GM19023 (cell line): ENCODE data around the gene CPNE8.

Experiments
- ATAC-seq: cut with Tn5 transposase; IDR thresholded peaks from one replicate; pipeline ENCODE4 v1.9.1; 2021; ENCODE audit warnings: mild to moderate bottlenecking, moderate library complexity; ENCODE audit not compliant: unreplicated experiment

CPNE8 gene

DNA sequence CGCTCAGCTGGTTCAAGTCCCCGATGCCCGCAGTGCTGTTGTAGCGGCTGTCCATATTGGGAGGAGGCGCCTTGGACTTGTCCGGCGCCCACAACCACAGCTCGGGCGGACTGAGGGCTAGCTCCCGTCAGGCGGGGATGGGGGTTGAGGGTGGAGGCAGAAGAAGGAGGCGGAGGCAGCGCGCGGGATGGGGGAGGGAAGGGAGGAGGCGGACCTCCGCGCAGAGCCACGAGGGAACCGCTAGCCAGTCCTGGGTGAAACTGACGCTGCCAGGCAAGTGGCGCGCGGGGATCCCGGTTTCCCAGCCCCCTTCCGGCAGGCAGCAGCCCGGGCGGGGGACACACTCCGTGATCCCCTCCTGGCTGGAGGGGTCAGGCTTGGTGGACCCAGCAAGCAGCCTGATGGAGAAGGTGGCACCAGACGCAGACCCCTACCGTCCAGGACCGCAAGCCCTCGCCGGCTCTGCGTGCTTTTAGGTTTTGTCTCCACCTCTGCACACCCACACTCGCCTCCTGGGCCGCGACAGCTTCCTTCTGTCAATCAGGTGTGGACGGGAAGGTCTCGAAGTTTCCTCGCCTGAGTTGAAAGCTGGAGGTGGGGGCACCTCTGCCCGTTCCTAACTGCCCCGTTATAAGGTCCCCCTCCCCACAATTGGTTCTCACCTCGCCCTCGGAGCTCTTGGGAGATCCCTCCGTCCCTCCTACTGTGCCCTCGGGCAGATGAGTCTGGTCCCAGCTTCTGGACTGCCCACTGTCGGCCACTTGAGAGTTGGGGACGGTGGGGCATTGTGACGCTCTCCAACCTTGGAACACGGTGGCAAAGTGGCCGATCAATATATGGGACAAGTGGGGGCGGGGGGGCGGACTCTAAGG, at the start of gene CPNE8:
Gene CPNE8 (minus strand): TSS at position 112 of the 872 bp plus-strand sequence. CDS start 57 bp downstream, at position 55.
- peak; percentile 59 for ATAC-seq

DNA sequence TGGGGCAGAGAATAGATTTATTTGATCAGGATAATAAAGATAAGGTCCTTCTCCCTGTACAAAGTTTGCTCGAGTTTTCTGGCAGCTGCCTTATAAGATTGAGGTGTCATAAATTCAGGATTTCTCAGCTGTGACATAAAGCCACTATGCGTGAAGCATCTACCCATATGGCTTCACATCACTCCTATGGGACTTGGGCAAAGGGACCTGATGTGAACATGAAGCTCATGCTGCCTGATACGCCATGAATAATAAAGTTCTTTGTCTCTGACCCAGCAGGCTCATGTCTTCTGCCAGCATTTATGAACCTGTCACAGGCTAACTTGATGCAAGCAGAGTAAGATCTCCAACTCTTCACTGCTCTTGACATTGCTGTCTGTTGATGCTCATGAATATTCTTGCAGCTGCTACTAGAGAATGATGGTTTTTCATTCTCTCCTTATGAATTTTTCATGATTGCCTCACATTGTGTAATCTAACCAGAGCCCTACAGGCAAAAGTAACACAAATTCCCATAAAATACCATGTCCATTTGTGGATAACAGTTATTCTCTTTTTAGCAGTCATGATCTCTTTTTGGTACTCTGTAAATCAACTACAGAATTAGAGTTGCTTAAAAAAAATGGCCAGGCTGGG, 49.0 kb upstream of the CPNE8 start:
- ATAC-seq = no peak

DNA sequence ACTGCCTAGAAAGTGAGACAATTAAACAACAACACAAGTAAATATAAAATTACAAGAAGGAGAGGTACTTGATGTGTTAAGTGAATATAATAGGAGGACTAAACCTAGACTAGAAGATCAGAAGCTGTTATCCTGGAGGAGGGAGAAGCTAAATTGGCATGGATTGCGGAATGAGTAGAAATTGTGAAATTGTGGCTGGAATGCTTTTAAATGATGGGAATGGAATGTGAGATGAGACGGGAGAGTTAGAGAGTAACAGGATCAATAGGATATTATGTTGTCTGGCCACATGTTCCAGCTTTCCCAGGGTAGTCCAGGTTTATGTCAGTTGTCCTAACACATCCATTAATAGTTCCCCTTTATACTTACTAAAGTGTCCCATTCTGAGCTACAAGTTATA, 44.0 kb upstream of the CPNE8 start:
- no peak for ATAC-seq

DNA sequence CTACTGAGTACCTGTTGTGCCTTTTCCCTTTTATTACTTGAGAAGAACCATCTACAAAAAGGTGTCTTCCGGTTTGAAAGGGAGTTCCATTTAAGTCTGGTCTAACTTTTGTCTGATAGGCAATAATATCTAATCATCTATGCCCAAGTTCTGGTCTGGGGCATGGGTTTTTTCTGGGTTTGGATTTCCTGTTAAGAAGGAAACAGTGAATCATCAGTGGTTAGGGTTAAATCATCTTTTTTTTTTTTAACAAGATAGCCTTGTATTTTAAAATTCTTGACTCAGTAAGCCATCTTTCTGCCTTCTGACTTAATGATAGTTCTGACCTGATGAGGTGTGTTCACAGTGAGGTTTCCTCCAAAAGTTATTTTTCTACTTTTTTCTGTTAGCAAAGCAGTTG, 29.3 kb upstream of the CPNE8 start:
- ATAC-seq = no peak

DNA sequence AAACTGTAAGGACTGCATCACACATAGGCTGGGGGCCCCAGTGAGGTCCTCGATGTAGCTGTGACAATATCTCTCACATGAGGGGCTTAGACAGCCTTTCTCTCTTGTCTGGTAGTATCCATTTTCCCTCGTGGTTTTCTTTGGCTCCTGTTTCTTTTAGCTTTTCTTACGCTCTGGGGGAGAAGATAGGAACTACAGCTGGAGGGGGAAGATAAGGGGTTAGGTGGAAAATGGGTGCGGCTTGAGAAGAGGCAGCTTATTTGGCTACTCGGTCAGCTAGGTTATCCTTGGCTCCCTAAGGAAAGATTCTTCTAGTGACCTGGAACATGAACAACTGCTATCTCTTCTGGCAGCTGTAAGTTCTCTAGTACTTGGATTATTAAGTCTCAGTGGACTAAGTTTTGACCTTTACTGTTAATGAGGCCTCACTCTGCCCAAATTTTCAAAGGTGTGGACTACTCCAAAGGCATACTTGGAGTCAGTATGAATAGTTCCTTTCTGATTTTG, 28.7 kb upstream of the CPNE8 start:
- no peak for ATAC-seq

DNA sequence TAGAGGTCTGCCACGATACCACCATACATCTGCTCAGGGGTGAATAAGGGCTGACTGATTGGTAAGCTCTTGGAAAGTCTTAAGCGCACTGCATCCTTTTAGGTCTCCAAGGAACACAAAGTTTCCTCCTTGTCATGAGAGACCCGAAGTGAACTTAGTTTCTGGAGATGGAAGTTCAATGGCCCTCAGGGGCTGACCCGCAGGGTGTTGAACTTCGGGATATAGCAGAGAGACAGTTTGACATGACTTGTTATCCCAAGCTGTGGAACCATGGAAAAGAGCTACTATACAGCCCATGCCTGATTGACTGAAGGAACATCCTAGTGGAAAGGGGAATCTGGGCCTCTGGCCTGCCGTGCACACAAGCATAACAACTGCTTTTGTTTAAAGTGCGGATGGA, 26.9 kb upstream of the CPNE8 start:
- no peak for ATAC-seq

DNA sequence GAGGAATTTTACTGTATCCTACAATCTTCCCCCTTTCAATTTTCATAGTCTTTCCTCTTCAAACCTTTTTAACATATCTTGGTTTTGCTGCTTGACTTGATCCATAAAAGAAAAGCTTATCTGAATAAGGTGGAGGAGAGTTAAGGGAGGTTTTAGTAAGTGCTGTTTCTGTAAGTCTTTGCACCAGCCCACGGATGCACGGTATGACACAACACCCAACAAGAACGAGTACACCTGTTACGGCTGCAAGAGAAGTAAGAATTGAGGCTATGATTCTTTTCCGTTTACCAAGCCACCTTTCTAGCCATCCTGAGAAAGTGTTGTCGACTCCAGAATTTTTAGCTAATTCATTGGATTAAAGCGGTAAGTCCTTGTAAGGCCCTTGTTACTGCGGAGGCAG, 26.1 kb upstream of the CPNE8 start:
- no peak for ATAC-seq

DNA sequence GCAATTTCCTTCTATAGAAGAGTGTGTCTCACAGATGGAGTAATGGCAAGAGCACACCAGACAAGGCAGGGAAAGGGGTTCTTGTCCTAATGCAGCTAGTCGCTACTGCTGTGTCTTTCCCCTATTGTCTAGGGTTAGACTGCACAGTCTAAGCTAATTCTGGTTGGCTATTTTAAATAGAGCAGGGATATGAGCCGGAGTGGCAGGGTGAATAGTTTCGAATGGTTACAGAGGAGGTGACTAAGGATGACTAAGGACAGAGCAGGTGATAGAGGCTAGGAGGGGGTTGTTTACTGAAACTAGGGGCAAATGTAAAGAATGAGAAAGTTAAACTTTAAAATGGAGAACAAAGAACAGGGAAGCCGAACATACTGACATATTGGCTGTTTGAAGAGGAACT, 25.6 kb upstream of the CPNE8 start:
- no peak for ATAC-seq

DNA sequence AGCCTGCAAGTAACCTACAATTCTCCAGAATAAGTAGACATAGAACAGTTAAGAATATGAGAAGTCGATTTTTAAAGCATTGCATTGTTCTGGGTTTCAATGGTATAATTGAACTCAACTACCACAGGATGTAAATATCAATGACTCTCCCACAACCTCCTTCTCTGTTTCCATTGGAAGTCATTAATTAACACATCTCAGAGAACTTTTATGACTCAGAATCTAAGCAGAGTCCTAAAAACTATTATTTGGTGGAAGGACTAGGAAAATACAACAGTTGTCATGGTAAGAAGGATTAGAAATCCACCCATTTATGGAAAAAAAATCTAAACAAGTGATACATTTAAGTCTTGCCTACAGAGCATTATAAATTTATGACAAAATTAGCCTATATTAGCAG, 21.1 kb upstream of the CPNE8 start:
- no peak for ATAC-seq

DNA sequence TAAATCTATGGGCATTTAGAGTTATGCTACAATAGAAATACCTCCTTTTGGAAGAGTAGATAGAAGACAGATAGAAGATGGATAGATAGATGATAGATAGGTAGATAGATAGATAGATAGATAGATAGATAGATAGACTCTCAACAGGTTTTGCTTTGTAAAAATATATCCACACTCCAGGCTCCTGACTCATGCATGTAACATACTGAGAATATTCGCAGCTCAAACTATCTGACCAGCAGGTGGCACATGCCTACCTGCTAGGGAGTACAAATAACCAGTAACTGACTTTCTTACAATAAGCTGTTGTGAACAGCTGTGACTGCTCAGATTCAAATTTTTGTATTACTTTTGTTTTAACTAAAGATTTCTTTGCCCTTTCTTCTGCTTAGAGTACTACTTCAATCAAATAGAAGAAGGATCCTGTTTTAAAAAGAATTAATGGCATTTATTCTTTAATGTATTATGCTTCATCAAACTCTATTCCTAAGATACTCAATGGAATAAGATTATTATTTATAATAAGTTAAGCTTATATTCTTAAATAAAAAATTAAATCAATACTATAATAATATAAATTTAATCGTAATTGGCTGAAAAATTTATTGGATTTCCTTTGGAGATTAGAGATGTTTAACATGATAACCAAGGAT, 15.8 kb upstream of the CPNE8 start:
- no peak for ATAC-seq

DNA sequence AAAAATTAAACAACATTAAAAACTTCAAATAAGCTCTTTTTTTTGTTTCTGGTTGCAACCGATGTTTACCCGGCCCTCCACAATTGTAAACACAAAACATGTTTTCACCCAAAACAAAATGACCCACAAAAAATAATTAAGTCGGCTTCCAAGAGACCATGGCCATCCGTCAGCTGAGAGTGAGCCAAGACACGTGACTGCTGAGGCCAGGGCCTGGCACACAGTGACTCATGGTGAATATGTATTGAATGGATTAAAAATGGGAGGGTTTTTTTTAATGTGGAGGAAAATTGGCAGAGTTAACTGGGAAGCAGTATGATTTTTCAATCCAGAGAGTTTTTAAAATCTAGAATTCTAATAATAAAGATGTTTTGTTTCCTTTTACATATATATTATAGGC, 13.8 kb upstream of the CPNE8 start:
- ATAC-seq = no peak

DNA sequence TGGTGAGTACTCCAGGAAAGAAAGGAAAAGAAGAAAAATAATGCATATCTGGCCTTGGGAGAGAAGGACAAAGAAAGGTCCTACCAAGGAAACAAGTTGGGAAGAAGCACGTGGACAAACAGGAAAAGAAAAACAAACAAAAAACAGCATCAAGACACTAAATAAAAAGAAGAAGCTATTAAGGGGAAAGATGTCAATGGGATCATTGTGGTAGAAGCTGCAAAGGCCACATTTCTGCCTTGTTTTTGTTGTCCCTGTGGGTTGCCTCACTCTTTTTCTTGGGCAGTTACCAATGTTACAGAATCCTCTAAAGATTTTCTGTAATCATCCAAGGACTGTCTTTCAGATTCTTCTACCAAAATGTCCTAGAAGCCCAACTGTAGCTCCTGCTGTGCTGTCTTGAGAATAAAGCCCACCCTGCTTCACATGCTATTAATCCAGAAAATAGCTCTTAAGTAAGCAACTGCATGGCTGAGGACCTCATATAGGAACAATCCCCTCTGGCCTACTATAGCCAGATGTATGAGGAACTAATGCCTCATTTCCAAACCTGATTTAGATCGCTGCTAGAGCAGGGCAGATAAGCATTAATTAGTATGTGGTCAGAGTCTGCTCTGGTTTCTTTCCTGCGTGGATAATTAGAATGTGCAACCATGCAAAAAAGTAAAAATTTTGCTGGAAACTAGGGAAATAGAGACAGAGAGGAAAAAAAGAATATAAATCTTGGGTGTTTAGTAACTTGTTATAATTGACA, 10.2 kb upstream of the CPNE8 start:
- ATAC-seq = no peak

DNA sequence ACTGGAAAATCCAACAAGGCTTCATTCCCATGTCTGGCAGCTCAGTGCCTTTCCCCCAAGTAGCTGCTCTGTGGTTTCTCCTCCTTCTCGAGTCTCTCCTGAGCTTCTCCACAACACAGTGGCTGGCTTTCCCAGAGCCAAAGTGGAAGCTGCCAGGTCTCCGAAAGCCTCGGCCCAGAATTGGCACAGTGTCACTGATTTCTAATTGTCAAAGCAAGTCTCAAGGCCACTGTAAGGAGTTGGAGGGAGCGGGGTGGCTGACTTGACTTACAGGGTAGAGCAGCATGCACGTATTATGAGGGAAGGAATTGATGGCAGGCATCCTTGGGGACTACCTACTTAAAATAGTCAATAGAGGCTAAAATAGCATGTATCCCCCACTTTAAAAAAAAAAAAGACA, 6.7 kb upstream of the CPNE8 start:
- no peak for ATAC-seq

DNA sequence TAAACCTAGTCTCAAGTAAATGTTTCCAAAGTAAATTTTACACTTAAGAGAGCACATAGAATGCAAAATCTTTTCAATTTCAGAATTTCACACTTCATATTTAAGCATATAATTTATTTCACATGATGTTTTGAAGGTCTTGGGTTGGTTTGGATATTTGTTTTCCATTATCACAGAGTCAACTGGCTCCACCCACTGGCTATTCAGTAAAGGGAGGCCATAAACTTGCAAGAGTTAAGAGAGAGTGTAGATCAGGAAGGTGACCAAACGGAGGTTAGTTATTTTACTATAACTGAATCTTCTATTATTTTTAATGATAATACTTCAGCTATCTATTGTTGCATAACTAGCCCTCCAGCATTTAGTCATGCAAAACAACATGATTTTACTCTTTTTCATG, 6.2 kb upstream of the CPNE8 start:
- no peak for ATAC-seq

DNA sequence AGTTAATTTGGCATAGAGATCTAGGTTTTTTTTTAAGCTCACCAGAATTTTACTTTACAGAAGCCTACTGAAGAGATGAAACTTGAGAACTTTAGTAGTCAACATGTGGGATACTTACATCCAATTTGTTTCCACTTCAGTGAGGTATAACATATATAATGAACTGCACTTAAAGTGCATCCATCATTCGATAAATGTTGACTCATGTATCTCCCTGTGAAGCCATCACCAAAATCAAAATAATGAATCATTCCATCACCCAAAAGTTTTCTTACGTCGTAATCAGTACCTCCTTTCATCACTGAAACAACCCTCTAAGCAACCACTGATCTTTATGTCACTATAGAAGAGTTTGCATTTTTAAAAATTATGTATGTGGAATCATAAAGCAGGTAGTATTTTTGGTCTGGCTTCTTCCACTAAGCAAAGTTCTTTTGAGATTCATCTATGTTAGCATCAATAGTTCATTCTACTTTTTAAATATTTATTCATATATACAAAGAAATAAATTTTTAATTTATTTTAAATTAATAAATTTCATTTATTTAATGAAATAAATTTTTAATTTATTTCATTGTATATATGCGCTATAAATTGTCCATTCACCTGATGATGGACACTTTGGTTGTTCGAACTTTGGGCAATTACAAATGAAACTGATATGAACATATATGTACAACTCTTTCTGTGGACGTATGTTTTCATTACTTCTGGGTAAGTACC, 2.0 kb upstream of the CPNE8 start:
- no peak for ATAC-seq

DNA sequence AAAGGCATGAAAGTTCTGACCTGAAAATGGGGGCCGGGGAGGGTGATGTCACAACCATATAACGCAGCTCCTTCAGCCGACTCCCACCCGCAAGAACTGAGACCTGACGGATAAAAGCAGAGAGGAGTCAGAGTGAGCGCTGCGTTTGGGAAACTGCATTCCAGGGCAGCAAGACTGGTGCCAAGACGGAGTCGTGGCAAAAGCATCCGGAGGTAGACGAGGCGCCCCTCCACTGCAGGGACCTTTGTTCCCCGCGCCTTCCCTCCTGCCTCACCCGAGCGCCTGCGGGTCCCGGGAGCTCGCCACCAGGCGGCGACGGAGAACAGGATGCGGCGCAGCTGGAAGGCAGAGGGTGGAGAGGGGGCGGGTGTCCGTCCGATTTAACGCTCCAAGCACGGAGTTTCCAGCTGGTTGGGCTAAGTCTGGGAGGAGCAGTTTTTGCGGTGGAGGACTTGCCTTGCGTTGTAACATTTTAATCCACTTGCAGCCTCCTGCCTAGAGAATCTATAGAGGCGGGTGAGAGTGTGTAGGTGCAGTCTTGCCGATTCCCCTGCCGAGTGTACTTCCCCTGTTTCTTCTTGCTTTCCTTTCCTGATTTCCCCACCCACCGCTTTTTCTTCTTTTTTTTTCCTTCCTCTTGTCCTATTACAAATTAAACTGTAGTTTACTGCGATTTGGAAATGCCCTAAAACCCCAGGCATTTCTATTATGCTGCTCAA, 1.2 kb upstream of the CPNE8 start:
- ATAC-seq = peak; percentile 53

DNA sequence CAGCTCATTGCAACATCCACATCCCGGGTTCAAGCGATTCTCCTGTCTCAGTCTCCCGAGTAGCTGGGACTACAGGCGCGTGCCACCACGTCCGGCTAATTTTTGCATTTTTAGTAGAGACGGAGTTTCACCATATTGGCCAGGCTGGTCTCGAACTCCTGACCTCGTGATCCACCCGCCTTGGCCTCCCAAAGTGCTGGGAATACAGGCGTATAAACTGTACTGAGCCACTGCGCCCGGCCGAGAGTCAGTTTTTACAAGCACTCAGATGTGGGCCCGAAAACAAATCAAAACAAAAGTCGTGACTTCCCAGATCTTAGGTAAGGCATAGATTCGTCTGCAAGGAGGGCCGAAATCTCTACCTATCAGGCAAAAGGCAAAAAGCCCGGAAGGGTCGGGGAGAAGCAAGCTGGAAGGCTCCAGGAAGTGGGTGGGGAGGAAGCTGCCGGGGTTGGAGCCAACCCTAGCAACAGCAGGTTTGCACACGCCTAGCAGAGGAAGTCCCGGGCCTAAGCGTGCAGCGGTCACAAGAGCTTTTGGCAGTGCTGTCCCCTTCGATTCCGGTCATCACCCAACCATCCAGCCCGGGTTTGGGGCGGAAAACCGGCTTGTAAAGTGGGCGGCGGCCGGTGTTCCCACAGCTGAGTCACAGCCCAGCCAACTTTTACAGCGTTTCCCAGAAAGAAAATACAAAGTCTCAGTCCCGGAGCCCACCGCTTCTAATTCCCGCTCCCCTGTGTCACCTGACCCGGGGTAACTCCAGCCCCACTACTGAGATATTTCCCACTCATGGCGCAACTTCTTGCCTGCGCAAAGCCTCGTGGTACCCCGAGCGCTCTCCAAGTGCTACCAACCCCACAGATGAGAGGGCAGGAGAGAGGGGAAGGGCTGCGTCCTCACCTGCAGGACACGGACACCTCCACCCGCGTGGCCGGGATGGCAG, 583 bp downstream of the CPNE8 start:
- peak; percentile 62 for ATAC-seq

DNA sequence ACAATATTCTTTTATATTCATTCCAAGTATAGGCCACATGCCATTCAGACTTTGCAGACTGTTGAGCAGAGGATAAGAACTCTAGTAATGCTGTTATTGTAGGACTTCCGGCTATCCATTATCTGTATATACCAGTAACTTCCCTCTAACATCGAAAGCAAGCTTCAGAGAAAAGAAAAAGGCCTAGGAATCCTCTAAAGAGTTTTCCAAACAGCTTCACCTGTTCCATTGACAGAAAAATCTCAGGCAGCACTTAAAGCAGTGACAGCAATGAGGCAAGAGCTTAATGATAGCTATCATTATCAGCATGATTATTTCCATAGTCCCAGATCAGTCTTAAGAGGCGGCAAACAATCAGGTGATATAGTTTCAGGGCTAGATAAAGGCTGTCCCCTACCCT, 1.8 kb downstream of the CPNE8 start:
- ATAC-seq = no peak
